Upper lobe of left lung (tissue), 6 donors: ENCODE measurements around the gene DHRS7B. TPM values are rescaled to one million over a fixed set of nuclear protein-coding genes. Genes with fewer than 3 reads are reported as not detected.
A peak's percentile ranks its signal among the peaks of the same experiment; 100 is the strongest.

ENCODE experiments used
- ATAC-seq, 2 donors: fragments of 200-7000 bp; cut with Tn5 transposase; one replicate each; pipeline ENCODE4 v1.9.1; 2022; ENCODE audit warnings: mild to moderate bottlenecking in 2 of 2, moderate library complexity in 2 of 2; ENCODE audit not compliant: low FRiP score in 2 of 2
- DNase-seq, 2 donors: peaks; one replicate each; pipeline ENCODE4 v3.0.0-alpha.2; 2019 to 2020
- H3K27ac ChIP-seq, 4 donors: fragments of 200-600 bp; sonication (generic); one replicate each; pipeline ENCODE4 v1.5.1; 2016 to 2019
- H3K27me3 ChIP-seq, 4 donors: fragments of 200-600 bp; sonication (generic); one replicate each; pipeline ENCODE4 v1.5.1; 2017 to 2019
- H3K36me3 ChIP-seq, 4 donors: fragments of 200-600 bp; sonication (generic); one replicate each; pipeline ENCODE4 v1.5.1; 2016 to 2019
- H3K4me1 ChIP-seq, 4 donors: fragments of 200-600 bp; sonication (generic); one replicate each; pipeline ENCODE4 v1.5.1; 2018 to 2019
- H3K4me3 ChIP-seq, 4 donors: fragments of 200-600 bp; sonication (generic); one replicate each; pipeline ENCODE4 v1.5.1; 2017 to 2019; ENCODE audit warnings: mild to moderate bottlenecking in 2 of 4, moderate library complexity in 1 of 4
- H3K9me3 ChIP-seq, 4 donors: fragments of 200-600 bp; sonication (generic); one replicate each; pipeline ENCODE4 v1.5.1; 2018 to 2019
- CTCF ChIP-seq, 6 experiments: fragments of 450-650 bp in 4 of 6; fragments of 200-600 bp in 2 of 6; sonication (generic) in 2 of 6; IDR thresholded peaks; one replicate each; pipeline ENCODE4 v1.5.1; 2016 to 2019; ENCODE audit warnings: antibody characterized with exemption in 6 of 6
- EP300 ChIP-seq, 4 donors: sonication (generic); formaldehyde crosslinking; IDR thresholded peaks; one replicate each; pipeline ENCODE4 v1.5.1; 2017; ENCODE audit warnings: antibody characterized with exemption in 4 of 4, control low read depth in 2 of 4
- POLR2A ChIP-seq, 4 donors: fragments of 450-650 bp; IDR thresholded peaks; one replicate each; pipeline ENCODE4 v1.5.1; 2016 to 2017; ENCODE audit warnings: antibody characterized with exemption in 4 of 4, mild to moderate bottlenecking in 2 of 4
- POLR2AphosphoS5 ChIP-seq, 2 donors: sonication (generic); formaldehyde crosslinking; IDR thresholded peaks; one replicate each; pipeline ENCODE4 v1.5.1; 2017; ENCODE audit warnings: antibody characterized with exemption in 2 of 2
- WGBS, 2 donors: methylation state at CpG; one replicate each; pipeline ENCODE4 v1.1.5; 2017 to 2018; 5-methylcytosine and 5-hydroxymethylcytosine counted together
- total RNA-seq, 6 donors: library from RNA; depleted of rRNA in 4 of 6; stranded (reverse); fragments of >200 nt in 4 of 6; gene quantifications; one replicate each; pipeline versions ENCODE4 v1.1.0 to v1.2.1, GENCODE V29; 2016 to 2021
- donor health status: DM: no; HTN: no; CAD: no; lungs with moderate emphysema.
- donor health status: DM: no; HTN: yes; CAD: no; lungs with severe emphysema.

DHRS7B gene
- total RNA-seq, 6 donors from 2014 or later, result 16.8 to 47.2 (median 30.2) TPM

- no peak for DNase-seq
- Histone ChIP-seq H3K27me3 (no peaks in the 10 kb centered on the region), H3K4me3 (no peak overlapping the region), H3K36me3 (no peaks in the 10 kb centered on the region), H3K4me1 (peaks cover 10 to 24% (median 16%) of the 10 kb centered on the region in 4 donors), H3K27ac (peak overlapping the region in 2 of 4 donors; percentile 25 to 44), H3K9me3 (no peaks in the 10 kb centered on the region)
- ATAC-seq, result no peak
- TF ChIP-seq POLR2A (IDR thresholded peaks at IDR 0.05) (no peak), CTCF (IDR thresholded peaks at IDR 0.05) (no peak), POLR2AphosphoS5 (IDR thresholded peaks at IDR 0.05) (no peak), EP300 (IDR thresholded peaks at IDR 0.05) (no peak)
- WGBS, 2 donors, result 87 to 93% methylated on average over 6 of the region's 6 CpGs
Observed at GRCh38 chr17:21163101-21163500, 36.3 kb downstream of the DHRS7B start.

GRCh38 chr17:21164216-21164615 lies 37.5 kb downstream of the DHRS7B start:
- DNase-seq, result no peak
- TF ChIP-seq POLR2A (IDR thresholded peaks at IDR 0.05) (no peak), CTCF (IDR thresholded peaks at IDR 0.05) (no peak), POLR2AphosphoS5 (IDR thresholded peaks at IDR 0.05) (no peak), EP300 (IDR thresholded peaks at IDR 0.05) (no peak)
- ATAC-seq, result no peak
- Histone ChIP-seq H3K36me3 (no peaks in the 10 kb centered on the region), H3K9me3 (no peaks in the 10 kb centered on the region), H3K27ac (no peak overlapping the region), H3K4me1 (peaks cover 10 to 24% (median 18%) of the 10 kb centered on the region in 4 donors), H3K27me3 (no peaks in the 10 kb centered on the region), H3K4me3 (no peak overlapping the region)
- WGBS, 2 donors, result 88 to 98% methylated on average over 6 of the region's 6 CpGs

- Histone ChIP-seq H3K36me3 (no peaks in the 10 kb centered on the region), H3K27ac (no peak overlapping the region), H3K4me1 (peaks cover 10 to 26% (median 20%) of the 10 kb centered on the region in 4 donors), H3K27me3 (no peaks in the 10 kb centered on the region), H3K9me3 (no peaks in the 10 kb centered on the region), H3K4me3 (no peak overlapping the region)
- TF ChIP-seq EP300 (IDR thresholded peaks at IDR 0.05), result no peak
- TF ChIP-seq POLR2A (IDR thresholded peaks at IDR 0.05), result no peak
- no peak for TF ChIP-seq POLR2AphosphoS5 (IDR thresholded peaks at IDR 0.05)
- no peak for TF ChIP-seq CTCF (IDR thresholded peaks at IDR 0.05)
- no peak for ATAC-seq
- DNase-seq, result no peak
- WGBS, 2 donors, result 80 to 83% methylated on average over 5 of the region's 5 CpGs
Observed at GRCh38 chr17:21164620-21165019, 37.9 kb downstream of the DHRS7B start.

GRCh38 chr17:21165922-21166594 lies 39.3 kb downstream of the DHRS7B start:
- ATAC-seq, result no peak
- H3K9me3 ChIP-seq, result no peaks in the 10 kb centered on the region
- no peak for DNase-seq
- H3K27ac ChIP-seq, result peak overlapping the region; percentile 31 to 71 (median 56)
- H3K36me3 ChIP-seq, result no peaks in the 10 kb centered on the region
- TF ChIP-seq CTCF (IDR thresholded peaks at IDR 0.05) (no peak), POLR2A (IDR thresholded peaks at IDR 0.05) (no peak), EP300 (IDR thresholded peaks at IDR 0.05) (no peak)
- no peaks in the 10 kb centered on the region for H3K27me3 ChIP-seq
- H3K4me1 ChIP-seq, result peaks cover 17 to 36% (median 24%) of the 10 kb centered on the region in 4 donors
- H3K4me3 ChIP-seq, result no peak overlapping the region
- 85 to 88% methylated on average over 11 of the region's 11 CpGs for WGBS, 2 donors
